Panc1 (cell line): ENCODE results near the gene FCGR3A. TPM values are rescaled to one million over a fixed set of nuclear protein-coding genes. Genes with fewer than 3 reads are reported as not detected.

Experiments
- ATAC-seq: fragments of 200-7000 bp; cut with Tn5 transposase; 2 replicates; pipeline ENCODE4 v1.9.1; 2020; ENCODE audit warnings: mild to moderate bottlenecking, moderate library complexity
- BruUV-seq: library from RNA; stranded (reverse); fragments of 400-500 nt; replicated peaks from 2 replicates; lab custom pipeline; 2021; lab: Mats Ljungman, UMichigan
- CTCF ChIA-PET: fragments of 300-600 bp; sonication (Branson Sonifier 250); formaldehyde crosslinking; loops from one replicate; lab custom pipeline; 2022; ENCODE audit warnings: antibody characterized with exemption; lab: Charles Lee
- POLR2A ChIA-PET: fragments of 300-600 bp; sonication (Branson Sonifier 250); formaldehyde crosslinking; loops from one replicate; lab custom pipeline; 2022; ENCODE audit warnings: antibody characterized with exemption; lab: Charles Lee
- DNase-seq: peaks from one replicate; pipeline ENCODE4 v3.0.0-alpha.2; 2010; ENCODE audit warnings: low read depth, low spot score
- H3K27ac ChIP-seq: 2 replicates; pipeline ENCODE4 v1.5.1; 2011; ENCODE audit warnings: mild to moderate bottlenecking, low read length, inconsistent platforms
- H3K27me3 ChIP-seq: fragments of 200-500 bp; sonication (Bioruptor generic); 2 replicates; pipeline ENCODE4 v1.6.0; 2014; ENCODE audit warnings: low read length, inconsistent platforms; ENCODE audit not compliant: control insufficient read depth, insufficient read depth
- H3K36me3 ChIP-seq: fragments of 200-500 bp; sonication (Bioruptor generic); 2 replicates; pipeline ENCODE4 v1.5.1; 2014; ENCODE audit warnings: inconsistent platforms, mild to moderate bottlenecking, low read length, moderate library complexity; ENCODE audit not compliant: control insufficient read depth, insufficient read depth
- H3K4me1 ChIP-seq: 2 replicates; pipeline ENCODE4 v1.5.1; 2011; ENCODE audit warnings: inconsistent platforms, mild to moderate bottlenecking, low read length, moderate library complexity; ENCODE audit not compliant: control insufficient read depth, insufficient read depth
- H3K4me3 ChIP-seq, 2 experiments: 2 replicates each; pipeline ENCODE4 v1.5.1; 2011 to 2012; ENCODE audit warnings: low read depth in 2 of 2, low read length in 2 of 2, mild to moderate bottlenecking in 2 of 2, inconsistent platforms in 1 of 2, moderate library complexity in 1 of 2
- H3K9me3 ChIP-seq: fragments of 200-500 bp; sonication (Bioruptor generic); 2 replicates; pipeline ENCODE4 v1.5.1; 2014; ENCODE audit warnings: low read depth, mild to moderate bottlenecking, inconsistent platforms, low read length, moderate library complexity; ENCODE audit not compliant: control insufficient read depth, insufficient read depth
- CTCF ChIP-seq: fragments of 450-650 bp; IDR thresholded peaks from 2 replicates; pipeline ENCODE4 v1.5.1; 2017; ENCODE audit warnings: mild to moderate bottlenecking
- POLR2AphosphoS5 ChIP-seq: IDR thresholded peaks from 2 replicates; pipeline ENCODE4 v1.6.1; 2012; ENCODE audit warnings: mild to moderate bottlenecking, low read depth, low read length, moderate library complexity
- REST ChIP-seq, 2 experiments: IDR thresholded peaks; 2 replicates each; pipeline ENCODE4 v1.6.1; 2011 to 2012; ENCODE audit warnings: low read depth in 2 of 2, control low read depth in 1 of 2, low read length in 1 of 2, mild to moderate bottlenecking in 1 of 2, moderate library complexity in 1 of 2; ENCODE audit not compliant: insufficient read depth in 1 of 2
- SIN3A ChIP-seq: IDR thresholded peaks from 2 replicates; pipeline ENCODE4 v1.6.1; 2012; ENCODE audit warnings: low read depth, mild to moderate bottlenecking, low read length, moderate library complexity, borderline replicate concordance; ENCODE audit not compliant: insufficient read depth
- TCF7L2 ChIP-seq: IDR thresholded peaks from 2 replicates; pipeline ENCODE4 v1.6.1; 2011; ENCODE audit warnings: mild to moderate bottlenecking, low read depth, low read length, inconsistent platforms
- in situ Hi-C: cut with HindIII; loops from 2 replicates; pipeline ENCODE4 v1.10.0; 2016; ENCODE audit warnings: low sequenced_read_pairs, low pct_unique_long_range_greater_than_20kb
- intact Hi-C: fragments of 100-400 bp; cut with micrococcal nuclease; formaldehyde crosslinking; loops from one replicate; pipeline ENCODE4 v1.10.0; 2022; ENCODE audit not compliant: unreplicated experiment
- total RNA-seq: library from RNA; stranded (reverse); gene quantifications from one replicate; pipeline ENCODE4 v1.2.1, GENCODE V29; 2021; ENCODE audit not compliant: unreplicated experiment

FCGR3A gene
- total RNA-seq, 1 experiment from 2014 or later = 0.13 TPM

- ChIA-PET POLR2A (interaction anchor here (0.7 kb wide), 1 partner anchor 230 kb away, joined by 3 read pairs; no protein-coding TSS in a partner anchor), CTCF (no interaction called here)
- in situ Hi-C loops = no loop called here
- no peaks in the 10 kb centered on the region for H3K4me1 ChIP-seq
- no peaks in the 10 kb centered on the region for H3K9me3 ChIP-seq
- TF ChIP-seq TCF7L2 (no peak), SIN3A (no peak), CTCF (no peak), POLR2AphosphoS5 (no peak), REST (IDR thresholded peaks at IDR 0.05; ENCODE audit: insufficient read depth in 1 of 2, low read depth in 2 of 2, low read length in 1 of 2) (no peak)
- intact Hi-C loops = no loop called here
- no peak overlapping the region for H3K27ac ChIP-seq
- H3K4me3 ChIP-seq = no peak overlapping the region
- H3K27me3 ChIP-seq = peaks cover 16% of the 10 kb centered on the region
- no TSS peak for BruUV-seq
- no peaks in the 10 kb centered on the region for H3K36me3 ChIP-seq
- ATAC-seq (no peak), DNase-seq (no peak)
Measured at GRCh38 chr1:161499099-161500039, 50.2 kb downstream of the FCGR3A start.

- H3K4me3 ChIP-seq = no peak overlapping the region
- H3K4me1 ChIP-seq = no peaks in the 10 kb centered on the region
- H3K9me3 ChIP-seq = no peaks in the 10 kb centered on the region
- ATAC-seq (no peak), DNase-seq (no peak)
- no peak overlapping the region for H3K27ac ChIP-seq
- H3K27me3 ChIP-seq = peaks cover 16% of the 10 kb centered on the region
- ChIA-PET CTCF (no interaction called here), POLR2A (interaction anchor here (0.7 kb wide), 1 partner anchor 231 kb away, joined by 3 read pairs; no protein-coding TSS in a partner anchor)
- intact Hi-C loops = no loop called here
- no TSS peak for BruUV-seq
- TF ChIP-seq REST (IDR thresholded peaks at IDR 0.05; ENCODE audit: insufficient read depth in 1 of 2, low read depth in 2 of 2, low read length in 1 of 2) (no peak), POLR2AphosphoS5 (no peak), TCF7L2 (no peak), CTCF (no peak), SIN3A (no peak)
- in situ Hi-C loops = no loop called here
- no peaks in the 10 kb centered on the region for H3K36me3 ChIP-seq
Measured at GRCh38 chr1:161498646-161499045, 51.0 kb downstream of the FCGR3A start.
